GM21423 (cell line): ENCODE measurements around the gene ATP5F1E.

Experiments
- ATAC-seq: cut with Tn5 transposase; IDR thresholded peaks from one replicate; pipeline ENCODE4 v1.9.1; 2021; ENCODE audit warnings: mild to moderate bottlenecking, moderate library complexity; ENCODE audit not compliant: unreplicated experiment

Gene ATP5F1E

DNA sequence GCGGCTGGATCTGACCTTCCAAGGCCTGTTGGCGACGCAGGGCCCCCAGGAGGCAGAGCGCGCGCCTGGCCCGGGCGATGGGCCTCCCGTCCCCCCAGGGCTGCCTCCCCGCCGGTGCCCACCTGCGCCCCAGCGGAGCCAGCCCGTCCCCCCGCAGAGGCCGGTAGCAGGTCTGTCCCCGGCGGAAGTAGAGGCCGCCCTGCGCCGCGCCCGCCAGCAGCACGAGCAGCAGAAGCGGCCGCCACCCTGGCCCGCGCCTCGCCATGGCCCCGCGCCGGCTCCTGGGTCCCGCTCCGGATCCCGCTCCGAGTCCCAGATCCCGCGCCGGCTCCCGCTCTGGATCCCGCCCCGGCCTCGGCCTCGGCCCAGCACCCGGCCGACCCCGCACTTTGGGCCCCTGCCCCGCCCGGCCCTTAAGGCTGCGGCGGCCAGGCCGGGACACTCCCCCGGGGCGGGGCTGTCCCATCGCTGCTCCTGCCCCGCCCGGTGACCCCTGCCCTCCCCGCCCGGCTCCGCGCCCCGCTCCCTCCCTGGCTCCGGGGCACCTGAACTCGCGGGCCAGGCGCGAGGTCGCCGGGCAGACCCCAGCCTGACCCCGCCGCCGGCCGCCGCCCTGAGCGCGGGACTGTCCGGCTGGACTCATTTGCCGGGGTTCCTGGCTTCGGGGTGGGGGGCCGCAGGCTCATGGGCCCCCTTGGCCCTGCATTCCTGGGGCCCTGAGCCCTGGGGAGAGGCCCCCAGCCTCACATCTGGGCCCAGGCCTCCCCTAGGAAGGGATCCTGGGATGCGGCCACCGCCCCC is 25.1 kb downstream of the ATP5F1E start, which contains the start of gene CTSZ:
TSS of gene CTSZ (minus strand) at position 391 of the 801 bp plus-strand sequence. CDS start at position 265, 126 bp downstream.
- ATAC-seq, result no peak

DNA sequence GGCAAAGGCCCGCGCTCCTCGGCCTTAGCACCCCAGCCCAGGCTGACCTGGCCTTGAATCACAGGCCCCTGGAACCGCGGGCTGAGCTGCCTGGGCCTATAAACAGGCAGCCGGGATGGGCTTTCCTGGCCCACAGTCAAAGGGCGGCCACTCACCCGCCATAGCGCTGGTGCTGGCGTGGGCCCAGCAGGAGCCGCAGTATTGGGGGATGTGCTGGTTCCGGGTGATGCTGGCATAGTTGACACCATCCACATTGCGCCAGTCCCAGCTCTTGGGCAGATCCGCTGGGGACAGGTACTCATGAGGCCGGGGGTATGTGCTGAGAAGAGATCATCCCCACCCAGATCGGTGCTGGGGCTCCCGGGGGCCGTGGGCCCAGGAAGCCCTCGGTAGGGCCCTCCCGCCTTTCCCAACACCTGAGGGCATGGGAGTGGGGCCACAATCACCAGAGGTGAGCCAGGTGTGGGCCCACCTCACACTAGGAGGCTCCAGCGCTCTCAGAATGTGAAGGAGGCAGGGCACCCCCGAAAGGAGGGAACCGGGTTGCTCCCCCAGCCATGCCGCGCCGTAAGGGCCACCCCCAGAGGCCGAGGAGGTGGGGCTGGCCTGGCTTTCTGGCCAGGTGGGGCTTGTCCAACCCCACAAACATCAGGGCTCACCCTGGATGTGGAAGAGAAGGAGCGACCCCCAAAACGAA is 25.8 kb downstream of the ATP5F1E start:
- ATAC-seq, result no peak

DNA sequence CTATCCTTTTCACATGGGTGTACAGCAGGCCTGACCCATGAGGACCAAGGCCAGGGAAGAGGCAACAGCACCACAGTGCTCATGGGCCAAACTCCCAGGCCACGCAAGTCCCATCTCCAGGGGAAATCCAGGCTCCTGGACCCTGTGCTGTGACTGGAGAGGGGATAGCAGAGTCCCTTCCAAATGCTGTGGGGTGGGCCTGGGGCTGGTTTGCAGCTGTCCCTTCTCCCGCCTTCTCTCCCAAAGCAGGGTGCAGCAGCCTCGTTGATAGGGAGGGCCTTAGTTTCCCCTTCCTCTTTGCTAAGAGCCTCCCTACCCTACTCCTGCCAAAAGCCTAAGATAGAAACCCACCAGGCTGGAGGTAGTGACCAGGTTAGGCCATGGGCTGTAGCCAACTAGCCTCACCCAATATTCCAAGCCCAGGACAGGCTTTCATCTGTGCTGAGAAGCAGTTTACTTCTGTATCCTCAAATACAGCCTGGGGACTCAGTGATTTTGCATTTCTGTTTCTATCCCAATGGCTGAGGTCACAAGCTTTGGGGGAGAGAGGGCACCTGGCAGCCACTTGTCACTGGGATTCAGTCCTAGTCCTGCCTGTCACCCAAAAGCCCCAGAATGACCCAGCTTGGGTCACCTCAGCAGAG is 26.5 kb downstream of the ATP5F1E start:
- no peak for ATAC-seq

DNA sequence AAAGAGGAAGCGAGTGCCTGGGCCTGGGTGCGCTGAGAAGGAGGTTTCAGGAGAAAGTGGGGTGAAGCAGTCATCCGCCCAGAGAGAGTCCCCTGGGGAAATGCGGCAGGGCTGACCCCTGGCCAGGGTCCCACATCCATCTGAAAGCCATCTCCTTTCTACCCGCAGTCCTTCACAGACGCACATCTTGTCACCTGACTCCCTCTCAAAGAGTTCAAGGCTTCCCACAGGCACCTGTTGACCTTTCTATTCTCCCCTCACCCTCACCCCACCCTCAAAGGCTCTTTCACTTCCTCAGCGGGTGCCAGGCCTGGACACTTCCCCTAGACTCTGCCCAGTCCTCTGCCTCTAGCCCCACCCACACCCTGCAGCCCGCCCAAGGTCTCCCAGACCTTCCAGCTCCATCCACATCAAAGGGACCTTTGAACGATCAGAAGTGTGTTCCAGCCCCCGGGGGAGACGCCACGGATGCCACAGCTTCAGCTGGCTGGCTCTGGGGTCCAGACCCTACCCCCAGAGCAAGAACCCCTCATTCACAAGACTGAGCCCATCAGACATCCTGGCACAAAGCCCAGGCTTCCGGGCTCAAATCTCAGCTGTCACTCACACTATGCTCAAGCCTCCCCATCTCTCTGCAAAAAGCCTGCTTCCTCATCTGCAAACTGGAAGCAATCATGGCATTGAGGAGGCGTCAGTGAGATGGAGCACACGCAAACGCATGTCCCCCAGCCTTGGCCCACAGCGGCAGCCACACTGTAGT is 27.2 kb downstream of the ATP5F1E start:
- ATAC-seq, result peak; percentile 53

DNA sequence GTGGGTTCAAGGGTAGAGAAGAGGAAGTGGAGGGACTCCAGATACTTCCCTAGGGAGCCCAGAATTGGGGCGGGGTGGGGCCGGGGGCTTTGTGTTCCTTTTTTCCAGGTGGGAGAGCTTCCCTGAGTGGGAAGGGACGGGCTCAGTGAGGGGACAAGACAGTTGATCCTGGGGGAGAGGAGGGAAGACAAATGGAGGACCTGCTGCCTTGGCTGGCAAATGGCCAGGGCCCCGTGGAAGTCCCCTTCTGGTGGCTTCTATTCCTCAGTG is 27.7 kb downstream of the ATP5F1E start:
- ATAC-seq, result no peak

DNA sequence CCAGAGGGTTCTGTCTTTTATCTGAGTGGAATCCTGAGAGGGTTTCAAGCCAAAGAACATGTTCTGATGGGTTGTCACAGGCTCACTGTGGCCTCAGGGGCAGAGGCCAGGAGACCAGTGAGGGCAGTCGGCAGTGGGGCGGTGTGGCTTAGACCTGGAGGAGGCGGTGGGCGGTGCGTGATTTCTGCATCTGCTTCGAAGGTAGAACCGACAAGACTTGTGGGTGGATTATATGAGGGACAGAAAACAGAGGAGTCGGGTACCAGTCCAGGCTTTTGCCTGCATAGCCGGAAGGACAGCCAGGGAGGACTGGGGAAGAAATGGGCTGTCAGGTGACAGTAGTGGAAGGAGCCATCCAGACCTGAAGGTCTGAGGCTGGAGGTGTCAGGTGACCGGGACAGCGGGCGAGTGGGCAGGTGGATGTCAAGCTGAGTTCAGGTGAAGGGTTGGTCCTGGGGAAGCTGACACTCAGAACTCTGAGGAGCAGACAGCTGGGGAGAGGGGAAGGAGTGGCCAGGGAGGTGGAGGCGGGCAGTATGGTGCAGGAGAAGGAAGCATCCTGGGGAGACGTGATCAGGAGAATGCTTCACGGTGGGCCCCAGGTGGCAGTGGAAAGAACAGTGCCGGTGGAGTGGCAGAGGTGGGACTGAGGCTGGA is 28.2 kb downstream of the ATP5F1E start:
- no peak for ATAC-seq

DNA sequence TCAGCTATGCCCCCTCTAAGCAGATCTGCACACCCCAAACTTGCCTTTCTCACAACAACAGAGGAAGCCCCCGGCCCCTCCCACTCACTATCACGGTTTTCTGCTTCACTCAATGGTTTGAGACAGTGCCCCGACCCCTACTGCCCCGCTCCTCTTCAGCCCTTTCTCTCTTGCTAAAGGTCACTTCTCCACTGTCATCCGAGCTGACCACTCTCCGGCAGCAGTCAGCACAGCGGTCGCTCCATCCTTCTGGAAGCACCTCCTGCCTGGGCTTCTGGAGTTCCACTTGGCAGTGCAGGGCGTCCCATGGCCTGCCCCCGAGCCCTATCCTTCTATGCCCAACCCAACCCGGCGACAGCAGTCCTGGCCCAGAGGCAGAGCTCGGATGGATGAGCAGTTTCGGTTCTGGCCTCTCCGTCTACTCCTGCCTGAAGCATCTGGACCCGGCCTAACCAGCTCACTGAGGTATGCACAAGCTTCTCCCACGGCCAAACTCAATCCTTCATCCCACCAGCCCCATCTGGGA is 29.2 kb downstream of the ATP5F1E start:
- no peak for ATAC-seq

DNA sequence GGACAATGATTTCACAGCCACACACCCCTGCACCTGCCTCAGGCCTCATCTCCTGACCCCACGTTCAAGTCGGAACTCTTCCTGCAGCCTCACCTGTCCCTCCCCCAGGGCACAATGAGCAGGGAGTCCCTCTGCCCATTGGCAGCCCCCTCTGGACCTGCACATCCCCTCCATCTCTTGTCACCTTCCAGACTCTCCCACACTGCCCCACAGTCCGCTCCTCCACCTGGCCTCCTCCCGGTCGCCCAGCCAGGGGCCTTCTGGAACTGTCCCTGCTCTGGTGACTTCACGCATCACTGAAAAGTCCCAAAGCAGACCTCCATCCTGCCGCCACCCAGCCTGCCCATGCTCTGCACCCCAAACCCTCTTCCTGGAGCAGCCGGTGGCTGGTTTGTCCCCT is 29.7 kb downstream of the ATP5F1E start:
- no peak for ATAC-seq

DNA sequence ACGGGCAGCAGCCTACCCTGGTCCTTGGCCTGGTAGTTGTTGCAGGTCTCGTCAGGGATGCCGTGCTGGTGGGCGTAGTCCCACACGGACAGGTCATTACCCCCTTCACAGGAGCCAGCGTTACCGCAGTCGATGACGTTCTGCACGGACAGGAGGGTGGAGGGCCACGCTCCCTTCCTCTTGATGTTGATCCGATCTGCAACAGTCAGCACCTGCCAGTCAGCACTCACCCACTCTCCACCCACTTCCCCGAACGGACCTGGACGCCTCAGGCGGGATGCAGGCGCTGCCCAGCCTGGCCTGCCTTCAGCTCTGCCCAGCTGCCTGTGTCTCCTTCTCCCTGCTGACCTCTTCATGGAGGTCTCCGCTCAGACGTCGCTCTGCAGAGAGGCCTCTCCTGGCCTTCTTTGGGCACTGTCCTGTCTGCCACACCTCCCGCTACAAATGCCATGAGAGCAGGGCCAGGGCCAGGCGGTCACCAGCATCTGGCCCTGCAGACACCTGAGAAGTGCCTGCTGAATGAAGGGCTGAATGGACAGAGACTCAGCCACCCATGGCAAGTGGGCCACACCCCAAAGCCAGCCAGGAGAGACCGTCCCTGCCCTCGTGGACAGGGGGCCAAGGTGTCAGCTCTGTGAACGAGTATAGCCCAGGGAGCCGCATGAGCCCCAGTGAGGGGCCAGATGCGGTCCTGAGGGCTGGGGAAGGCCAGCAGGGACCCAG is 30.5 kb downstream of the ATP5F1E start:
- no peak for ATAC-seq

DNA sequence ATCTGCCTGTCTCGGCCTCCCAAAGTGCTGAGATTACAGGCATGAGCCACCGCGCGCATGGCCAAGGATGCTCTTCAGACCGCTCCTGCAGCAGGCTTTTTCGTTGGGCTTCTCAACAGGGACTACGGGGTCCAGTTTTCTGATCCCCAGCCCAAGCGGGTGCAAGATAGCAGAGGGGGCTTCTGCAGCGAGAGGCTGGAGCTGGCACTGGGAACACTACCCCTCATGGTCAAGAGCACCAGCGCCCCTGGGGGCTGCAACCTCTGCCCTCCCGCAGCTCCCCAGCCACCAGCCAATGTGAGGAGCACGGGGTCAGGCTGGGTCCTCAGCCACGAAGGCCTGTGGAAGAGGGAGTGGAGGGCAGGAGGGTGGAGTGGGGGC is 31.1 kb downstream of the ATP5F1E start:
- no peak for ATAC-seq

DNA sequence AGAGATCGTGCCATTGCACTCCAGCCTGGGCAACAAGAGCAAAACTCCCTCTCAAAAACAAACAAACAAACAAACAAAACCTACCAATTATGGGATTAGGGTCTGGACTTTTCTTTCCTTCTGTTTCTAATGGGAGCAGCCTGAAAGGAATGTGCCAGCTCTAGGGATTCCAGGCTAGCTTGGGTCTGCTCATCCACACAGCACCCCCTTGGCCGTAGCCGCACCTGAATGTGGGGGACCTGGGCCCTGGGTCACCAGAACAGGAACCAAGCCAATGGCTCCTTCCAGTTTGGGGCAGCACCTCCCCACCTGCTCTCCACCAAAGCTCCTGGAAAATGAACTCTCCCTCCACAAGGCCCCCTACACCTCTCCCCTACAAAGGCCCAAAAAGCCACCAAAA is 31.8 kb downstream of the ATP5F1E start:
- ATAC-seq, result no peak

DNA sequence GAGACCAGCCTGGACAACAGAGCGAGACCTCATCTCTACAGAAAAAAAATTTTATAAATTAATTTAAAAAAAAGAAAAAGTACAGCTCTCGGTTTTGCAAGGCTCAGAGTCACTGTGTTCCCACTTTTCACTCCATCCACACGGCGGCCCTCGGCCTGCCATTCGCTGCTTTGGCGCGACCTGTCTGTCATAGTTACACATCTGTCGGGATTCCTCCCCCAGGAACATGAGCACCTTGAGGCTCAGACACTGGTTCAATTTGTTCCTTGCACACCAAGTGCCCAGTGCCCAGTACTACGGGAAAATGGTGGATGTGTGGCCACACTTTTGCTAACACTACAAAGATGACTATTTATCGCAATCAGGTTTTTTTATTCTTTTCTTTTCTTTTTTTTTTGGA is 33.5 kb downstream of the ATP5F1E start:
- ATAC-seq, result no peak

DNA sequence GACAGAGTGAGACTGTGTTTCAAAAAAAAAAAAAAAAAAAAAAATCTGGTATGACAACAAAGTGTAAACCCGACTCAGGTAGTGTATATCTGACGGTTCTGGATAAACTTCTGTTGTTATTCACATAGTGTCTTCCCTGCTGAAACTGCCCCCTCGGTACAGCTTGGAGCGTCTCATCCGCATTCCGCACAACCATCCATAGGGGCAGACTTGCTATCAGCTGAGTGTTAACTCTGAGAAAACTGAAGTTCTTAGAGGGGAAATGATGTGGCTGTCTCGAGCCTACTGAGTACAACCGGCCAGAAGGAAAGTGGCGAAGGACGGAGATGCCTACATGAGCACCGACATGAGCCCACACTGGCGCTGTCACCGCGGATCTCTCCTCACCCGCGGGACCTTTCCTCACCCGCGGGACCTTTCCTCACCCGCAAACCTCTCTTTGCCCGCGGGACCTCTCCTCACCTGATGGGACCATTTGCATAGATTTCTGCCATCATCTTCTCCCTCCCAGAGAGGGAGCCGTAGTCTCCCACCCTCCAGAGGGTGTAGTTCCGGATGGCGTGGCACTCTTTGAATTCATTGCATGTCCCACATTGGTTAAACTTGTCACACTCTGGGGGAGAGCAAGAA is 34.9 kb downstream of the ATP5F1E start:
- ATAC-seq, result no peak

DNA sequence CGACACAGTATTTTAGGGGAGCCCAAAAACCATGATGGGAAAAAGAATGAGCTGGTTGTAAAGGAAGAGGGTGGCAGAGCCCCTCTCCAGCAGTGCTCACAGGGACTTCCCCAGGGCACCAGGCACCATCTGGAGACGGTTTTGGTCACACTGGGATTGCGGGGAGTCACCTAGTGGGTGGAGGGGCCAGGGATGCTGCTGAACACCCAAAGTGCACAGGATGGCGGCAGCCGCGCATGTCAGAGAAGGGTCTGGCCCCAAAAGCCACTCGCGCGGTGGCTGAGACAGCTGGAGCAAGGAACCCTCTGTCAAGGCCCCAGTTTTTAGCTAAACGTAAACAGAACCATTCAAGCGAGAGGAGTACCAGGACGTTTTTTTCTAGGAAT is 35.9 kb downstream of the ATP5F1E start:
- no peak for ATAC-seq

DNA sequence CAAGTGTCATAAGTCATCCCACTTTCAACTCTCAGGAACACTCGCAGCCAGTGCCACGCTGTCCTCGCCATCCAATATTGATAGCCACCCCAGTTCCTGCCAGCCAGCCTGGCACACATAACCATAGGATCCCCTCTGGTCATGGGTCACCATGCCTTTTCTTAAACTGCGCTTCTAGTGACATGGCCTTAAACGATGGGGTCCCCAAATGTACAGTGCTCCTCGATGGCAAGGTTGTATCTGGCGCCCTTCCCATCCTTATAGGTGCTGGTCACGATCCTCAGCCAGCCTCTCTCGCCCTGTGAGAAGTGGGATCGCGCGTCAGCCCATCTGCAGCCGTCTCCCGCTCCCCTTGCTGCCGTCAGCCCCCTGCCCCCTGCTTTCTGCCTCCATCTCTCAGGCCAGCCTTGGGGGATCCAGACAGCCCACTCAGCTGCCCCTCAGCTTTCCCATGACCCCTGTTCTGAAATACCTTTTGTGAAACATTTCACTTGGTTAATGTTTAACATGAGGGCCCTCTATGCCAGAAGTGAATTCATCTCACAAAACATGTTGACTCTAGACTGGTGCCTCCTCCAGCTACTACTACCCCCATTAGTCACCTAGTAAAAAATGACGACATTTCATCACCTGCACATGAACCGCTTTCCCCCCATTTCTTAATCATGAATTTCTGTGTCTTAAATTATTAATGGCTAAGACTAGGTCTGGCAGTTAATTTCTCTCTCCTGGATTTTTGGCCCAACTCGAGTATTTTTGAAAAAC is 36.5 kb downstream of the ATP5F1E start:
- no peak for ATAC-seq

DNA sequence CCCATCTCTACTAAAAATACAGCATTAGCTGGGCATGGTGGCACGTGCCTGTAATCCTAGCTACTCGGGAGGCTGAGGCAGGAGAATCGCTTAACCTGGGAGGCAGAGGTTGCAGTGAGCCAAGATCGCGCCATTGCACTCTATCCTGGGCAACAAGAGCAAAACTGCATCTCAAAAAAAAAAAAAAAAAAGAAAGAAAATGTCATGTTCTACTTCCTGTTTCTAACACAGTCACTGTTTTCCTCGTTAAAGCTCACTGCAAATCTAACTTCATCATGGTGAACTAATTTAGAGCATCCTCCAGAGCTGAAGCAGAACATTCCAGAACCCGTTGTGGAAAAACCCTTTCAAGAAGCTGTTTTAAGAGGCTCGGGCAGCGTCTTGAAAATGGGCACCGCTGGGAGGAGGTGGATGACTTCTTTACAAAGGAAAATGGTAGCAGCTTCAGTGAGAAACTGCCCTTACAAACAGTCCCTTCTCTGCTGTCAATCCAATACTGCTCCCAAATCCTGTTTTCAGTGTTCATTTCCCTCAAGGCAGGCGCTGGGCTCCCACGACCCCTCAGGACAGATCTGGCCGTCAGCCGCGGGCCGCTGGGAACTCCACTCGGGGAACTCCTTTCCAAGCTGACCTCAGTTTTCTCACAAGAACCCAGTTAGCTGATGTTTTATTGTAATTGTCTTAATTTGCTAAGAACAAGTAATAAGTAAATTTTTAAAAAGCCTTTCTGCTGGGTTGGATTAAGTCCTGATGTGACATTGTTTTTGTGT is 37.6 kb downstream of the ATP5F1E start:
- no peak for ATAC-seq

DNA sequence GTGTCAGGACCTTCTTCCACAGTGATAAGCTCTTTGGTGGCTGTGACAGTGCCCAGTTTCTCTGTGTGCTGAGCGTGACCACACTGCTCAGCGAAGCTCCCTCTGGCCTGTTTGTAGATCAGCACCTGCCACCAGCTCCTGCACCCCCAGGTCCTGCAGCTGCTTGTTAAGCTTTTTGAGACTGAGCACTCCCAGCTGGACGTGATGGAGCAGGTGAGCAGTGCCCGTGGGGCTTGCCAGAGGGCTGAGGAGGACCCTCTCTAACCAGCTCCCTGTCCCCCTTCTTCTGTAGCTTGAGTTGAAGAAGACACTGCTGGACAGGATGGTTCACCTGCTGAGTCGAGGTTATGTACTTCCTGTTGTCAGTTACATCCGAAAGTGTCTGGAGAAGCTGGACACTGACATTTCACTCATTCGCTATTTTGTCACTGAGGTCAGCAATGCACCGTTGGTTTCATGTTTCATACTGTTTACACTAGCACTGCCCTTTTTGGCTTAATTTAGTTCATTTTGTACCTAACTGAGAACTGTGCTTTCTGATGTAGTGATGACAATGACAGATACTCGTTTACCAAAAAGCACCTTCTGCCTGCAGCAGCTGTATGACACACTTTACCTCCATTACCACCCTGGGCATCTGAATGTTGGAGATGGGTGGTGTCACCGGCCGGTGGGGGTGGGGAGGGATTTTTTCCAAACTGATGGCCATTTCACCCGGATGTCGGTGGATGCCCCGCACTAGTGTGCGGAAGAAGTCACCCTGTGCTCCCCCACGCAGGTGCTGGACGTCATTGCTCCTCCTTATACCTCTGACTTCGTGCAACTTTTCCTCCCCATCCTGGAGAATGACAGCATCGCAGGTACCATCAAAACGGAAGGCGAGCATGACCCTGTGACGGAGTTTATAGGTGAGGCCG is 38.5 kb downstream of the ATP5F1E start:
- ATAC-seq, result no peak
